ENCODE results near the gene FTCDNL1.

The FTCDNL1 gene

DNA sequence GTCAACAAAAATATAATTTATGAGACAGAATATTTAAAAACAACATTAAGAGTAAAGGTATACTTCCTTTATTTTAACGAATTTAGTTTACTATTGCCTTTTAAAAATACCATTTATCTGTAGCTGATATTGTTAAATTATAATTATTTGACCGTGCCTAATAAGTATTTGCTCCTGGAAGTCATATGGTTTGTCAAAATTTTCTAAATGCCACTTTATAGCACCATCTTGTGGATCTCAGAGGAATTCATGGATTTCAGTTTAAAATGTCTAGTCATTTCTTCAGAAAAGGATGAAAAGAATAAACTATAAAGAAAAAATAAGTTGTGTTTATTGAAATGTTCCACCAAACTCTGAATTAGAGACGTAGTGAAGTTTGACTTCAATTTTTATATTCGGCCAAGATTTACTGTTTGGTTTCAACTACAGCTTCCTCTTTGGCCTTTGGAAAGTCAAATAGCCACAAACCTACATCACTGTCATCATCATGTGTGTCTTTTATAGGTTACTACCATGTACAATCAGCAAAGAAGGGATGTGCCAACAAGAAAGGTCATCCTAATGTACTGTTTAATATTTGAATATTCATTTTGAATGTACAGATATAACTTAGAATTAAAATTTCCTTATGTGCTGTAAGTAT lies 10.3 kb upstream of the FTCDNL1 start:
- TF ChIP-seq, protein P1, sequence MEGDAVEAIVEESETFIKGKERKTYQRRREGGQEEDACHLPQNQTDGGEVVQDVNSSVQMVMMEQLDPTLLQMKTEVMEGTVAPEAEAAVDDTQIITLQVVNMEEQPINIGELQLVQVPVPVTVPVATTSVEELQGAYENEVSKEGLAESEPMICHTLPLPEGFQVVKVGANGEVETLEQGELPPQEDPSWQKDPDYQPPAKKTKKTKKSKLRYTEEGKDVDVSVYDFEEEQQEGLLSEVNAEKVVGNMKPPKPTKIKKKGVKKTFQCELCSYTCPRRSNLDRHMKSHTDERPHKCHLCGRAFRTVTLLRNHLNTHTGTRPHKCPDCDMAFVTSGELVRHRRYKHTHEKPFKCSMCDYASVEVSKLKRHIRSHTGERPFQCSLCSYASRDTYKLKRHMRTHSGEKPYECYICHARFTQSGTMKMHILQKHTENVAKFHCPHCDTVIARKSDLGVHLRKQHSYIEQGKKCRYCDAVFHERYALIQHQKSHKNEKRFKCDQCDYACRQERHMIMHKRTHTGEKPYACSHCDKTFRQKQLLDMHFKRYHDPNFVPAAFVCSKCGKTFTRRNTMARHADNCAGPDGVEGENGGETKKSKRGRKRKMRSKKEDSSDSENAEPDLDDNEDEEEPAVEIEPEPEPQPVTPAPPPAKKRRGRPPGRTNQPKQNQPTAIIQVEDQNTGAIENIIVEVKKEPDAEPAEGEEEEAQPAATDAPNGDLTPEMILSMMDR (IDR thresholded peaks at IDR 0.05; ENCODE audit: control insufficient read depth, extremely low read depth, insufficient read depth), result peak; percentile 39; the same call in 1 of the 2 replicates
- no peak for DNase-seq (ENCODE audit: low read depth)
- H3K4me3 ChIP-seq (ENCODE audit: low read depth, low read length), result no peak overlapping the region

- no peak for DNase-seq (ENCODE audit: low read depth)
- TF ChIP-seq, protein P1 (IDR thresholded peaks at IDR 0.05; ENCODE audit: control insufficient read depth, extremely low read depth, insufficient read depth), result no peak
- no peak overlapping the region for H3K4me3 ChIP-seq (ENCODE audit: low read depth, low read length)
Measured at GRCh38 chr2:199855812-199856211, 4.8 kb upstream of the FTCDNL1 start.

DNA sequence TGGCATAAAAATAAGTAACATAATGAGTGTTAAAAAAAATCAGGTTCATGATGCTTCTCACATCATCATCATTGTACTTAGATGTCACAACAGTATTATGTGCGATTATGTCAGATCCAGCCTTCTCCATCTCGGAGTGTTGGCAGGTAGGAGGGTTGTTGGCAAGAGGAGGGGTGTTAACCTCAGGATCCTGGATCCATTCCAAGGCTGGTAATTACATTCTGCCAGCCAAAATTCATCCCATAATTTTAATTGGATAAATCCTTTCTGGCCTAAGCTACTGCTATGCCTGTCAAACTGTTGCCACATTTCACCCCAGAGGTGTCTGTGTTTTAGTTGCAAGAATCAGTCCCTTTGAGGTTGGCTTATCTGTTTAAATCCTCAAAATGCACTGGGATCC lies 891 bp upstream of the FTCDNL1 start:
- DNase-seq (ENCODE audit: low read depth), result no peak
- H3K4me3 ChIP-seq (ENCODE audit: low read depth, low read length), result no peak overlapping the region
- TF ChIP-seq, protein P1 (IDR thresholded peaks at IDR 0.05; ENCODE audit: control insufficient read depth, extremely low read depth, insufficient read depth), result no peak

- H3K4me3 ChIP-seq (ENCODE audit: low read depth, low read length), result peak overlapping the region; percentile 57
- TF ChIP-seq, protein P1 (IDR thresholded peaks at IDR 0.05; ENCODE audit: control insufficient read depth, extremely low read depth, insufficient read depth), result no peak
- DNase-seq (ENCODE audit: low read depth), result no peak
Measured at GRCh38 chr2:199851501-199851810, 464 bp upstream of the FTCDNL1 start.

DNA sequence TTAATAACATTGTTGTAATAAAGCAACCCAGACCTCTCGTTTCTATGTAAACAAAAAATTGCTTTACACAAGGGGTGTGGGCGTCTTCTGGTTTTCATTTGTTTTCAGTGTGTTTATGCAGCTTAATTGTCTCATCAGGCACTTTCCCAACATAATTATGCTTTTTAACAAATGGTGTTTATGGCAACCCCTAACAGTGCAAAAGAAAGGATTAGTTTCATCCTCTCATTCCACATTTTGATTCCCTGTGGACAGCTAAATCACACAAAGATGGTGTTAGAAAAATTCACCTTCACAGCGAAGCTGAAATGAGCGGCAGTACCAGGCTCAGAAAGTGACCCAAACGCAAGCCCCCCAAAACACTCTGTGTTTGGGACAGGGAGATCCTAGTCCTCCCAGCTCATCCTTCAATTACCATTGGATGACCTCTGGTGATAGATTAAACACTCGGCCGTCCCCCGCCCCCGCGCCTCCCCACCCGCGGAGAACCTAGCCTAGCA lies 724 bp downstream of the FTCDNL1 start:
- TF ChIP-seq, protein P1 (IDR thresholded peaks at IDR 0.05; ENCODE audit: control insufficient read depth, extremely low read depth, insufficient read depth), result no peak
- H3K4me3 ChIP-seq (ENCODE audit: low read depth, low read length), result peak overlapping the region; percentile 57
- no peak for DNase-seq (ENCODE audit: low read depth)

DNA sequence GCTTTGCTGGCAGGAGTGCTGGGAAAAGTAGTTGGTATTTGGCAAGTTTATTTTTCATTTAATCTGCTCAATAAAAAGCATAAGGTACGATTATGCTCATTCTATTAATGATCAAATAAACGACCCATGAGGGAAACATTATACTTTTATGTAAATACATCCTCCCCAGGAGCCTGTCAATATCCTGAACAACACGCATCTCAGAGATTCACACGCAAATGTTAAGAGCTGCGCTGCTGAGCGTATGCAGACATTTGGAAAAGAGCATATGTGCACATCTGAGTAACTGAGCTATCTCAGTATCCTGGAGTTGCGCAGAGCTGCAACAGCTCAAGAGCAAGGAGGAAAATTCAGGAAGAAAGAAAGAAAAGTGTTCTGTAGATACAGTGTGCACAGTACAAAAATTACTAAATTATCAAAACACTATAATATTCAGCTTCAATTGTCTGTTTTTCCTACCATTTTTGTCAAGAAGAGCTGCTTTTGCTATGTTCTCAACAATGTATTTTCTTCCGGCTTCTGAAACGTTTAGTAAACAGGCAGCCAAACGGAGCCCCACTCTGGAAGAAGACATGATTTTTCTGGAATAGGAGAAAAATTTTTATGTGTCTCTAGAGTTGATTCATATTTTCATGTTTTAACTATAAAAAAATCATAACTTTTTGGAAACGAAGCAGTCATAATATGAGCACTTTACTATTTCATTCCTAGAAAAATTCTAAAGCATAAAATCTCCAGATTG lies 2.4 kb downstream of the FTCDNL1 start:
- H3K4me3 ChIP-seq (ENCODE audit: low read depth, low read length), result no peak overlapping the region
- TF ChIP-seq, protein P1 (IDR thresholded peaks at IDR 0.05; ENCODE audit: control insufficient read depth, extremely low read depth, insufficient read depth), result no peak
- DNase-seq (ENCODE audit: low read depth), result no peak
